OCI-LY1 (cell line): ENCODE results near the gene LANCL2.

Experiments used
- EZH2 ChIP-seq: fragments of 200-600 bp; sonication (generic), shearing (Covaris generic); IDR thresholded peaks from 2 replicates; pipeline ENCODE4 v1.8.0; 2017; ENCODE audit warnings: borderline replicate concordance, mixed run types, mild to moderate bottlenecking, antibody characterized with exemption, low read length, moderate library complexity, mixed read lengths
- TF ChIP-seq, protein P1 (sequence below): fragments of 200-600 bp; sonication (generic), shearing (Covaris generic); IDR thresholded peaks from 2 replicates; pipeline ENCODE4 v1.5.1; 2017; ENCODE audit warnings: mild to moderate bottlenecking, antibody characterized with exemption, low read length, moderate library complexity, mixed read lengths

GRCh38 chr7:55409482-55410225 is 44.5 kb downstream of the LANCL2 start:
- TF ChIP-seq, protein P1, sequence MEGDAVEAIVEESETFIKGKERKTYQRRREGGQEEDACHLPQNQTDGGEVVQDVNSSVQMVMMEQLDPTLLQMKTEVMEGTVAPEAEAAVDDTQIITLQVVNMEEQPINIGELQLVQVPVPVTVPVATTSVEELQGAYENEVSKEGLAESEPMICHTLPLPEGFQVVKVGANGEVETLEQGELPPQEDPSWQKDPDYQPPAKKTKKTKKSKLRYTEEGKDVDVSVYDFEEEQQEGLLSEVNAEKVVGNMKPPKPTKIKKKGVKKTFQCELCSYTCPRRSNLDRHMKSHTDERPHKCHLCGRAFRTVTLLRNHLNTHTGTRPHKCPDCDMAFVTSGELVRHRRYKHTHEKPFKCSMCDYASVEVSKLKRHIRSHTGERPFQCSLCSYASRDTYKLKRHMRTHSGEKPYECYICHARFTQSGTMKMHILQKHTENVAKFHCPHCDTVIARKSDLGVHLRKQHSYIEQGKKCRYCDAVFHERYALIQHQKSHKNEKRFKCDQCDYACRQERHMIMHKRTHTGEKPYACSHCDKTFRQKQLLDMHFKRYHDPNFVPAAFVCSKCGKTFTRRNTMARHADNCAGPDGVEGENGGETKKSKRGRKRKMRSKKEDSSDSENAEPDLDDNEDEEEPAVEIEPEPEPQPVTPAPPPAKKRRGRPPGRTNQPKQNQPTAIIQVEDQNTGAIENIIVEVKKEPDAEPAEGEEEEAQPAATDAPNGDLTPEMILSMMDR, result no peak
- no peak for TF ChIP-seq EZH2
